ENCODE data around the gene OR5M3. TPM values are rescaled to one million over a fixed set of nuclear protein-coding genes. Genes with fewer than 3 reads are reported as not detected.

Gene OR5M3
- total RNA-seq: not detected in 2 replicates

DNA sequence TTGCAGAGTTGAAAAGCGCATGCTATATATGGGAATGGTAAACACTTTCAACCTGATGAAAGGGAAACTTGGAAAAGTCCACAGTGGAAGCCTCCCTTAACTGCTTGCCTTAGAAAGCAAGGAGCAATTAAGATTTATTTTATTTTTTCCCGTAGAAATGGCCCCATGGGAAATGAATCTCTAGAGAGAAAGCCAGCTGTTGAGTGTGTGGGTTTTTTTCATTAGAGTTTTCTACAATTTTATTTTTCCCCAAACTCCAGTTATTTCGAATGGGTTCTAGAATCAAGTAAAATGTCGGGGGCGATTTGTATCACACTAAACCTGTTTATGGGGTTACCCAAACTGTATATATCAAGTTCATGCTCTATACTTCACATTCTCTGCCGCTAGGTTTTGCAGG is at the start of gene OR5M3:
OR5M3 (minus strand) TSS at position 101 of the 400 bp plus-strand sequence. CDS start 2,855 bp downstream, outside the sequence.

DNA sequence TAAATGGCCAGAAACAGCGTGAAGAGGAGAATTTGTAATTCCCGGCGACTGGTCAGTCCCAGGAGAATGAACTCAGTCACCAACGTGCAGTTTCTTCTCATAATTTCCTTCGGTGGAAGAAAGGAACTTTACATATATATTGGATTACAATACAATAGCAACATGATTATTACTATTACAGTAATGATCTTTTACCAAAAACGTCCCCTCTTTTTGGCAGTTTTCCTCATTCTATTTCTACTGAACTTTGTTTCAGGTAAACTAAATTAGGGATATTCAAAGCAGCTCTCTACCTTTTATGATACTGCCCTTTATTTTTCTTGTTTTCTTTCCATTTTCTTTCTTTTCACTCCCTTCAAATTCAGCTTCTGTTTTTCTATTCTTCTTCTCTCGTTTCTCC is 18.1 kb upstream of the OR5M3 start, which contains the start of gene OR5M8:
OR5M8 (minus strand) TSS at position 101 of the 400 bp plus-strand sequence; CDS start at position 101, 0 bp downstream.

Other genes with a start within 250 kb of the OR5M3 start
- gene OR5T2, start 239.1 kb downstream of the OR5M3 start, total RNA-seq: not detected in 2 replicates
- gene OR5T3, start 221.1 kb downstream of the OR5M3 start, total RNA-seq: not detected in 2 replicates
- gene OR5T1, start 199.2 kb downstream of the OR5M3 start, total RNA-seq: not detected in 2 replicates
- gene OR8H1, start 181.1 kb downstream of the OR5M3 start, total RNA-seq: not detected in 2 replicates
- not detected in 2 replicates for gene OR8K3, start 158.2 kb downstream of the OR5M3 start, total RNA-seq
- not detected in 2 replicates for gene OR8K1, start 127.3 kb downstream of the OR5M3 start, total RNA-seq
- gene OR8J1, start 119.1 kb downstream of the OR5M3 start, total RNA-seq: not detected in 2 replicates
- gene OR8U1, start 97.7 kb downstream of the OR5M3 start, total RNA-seq: not detected in 2 replicates
- not detected in 2 replicates for gene OR5AL1, start 60.7 kb downstream of the OR5M3 start, total RNA-seq
- not detected in 2 replicates for gene OR5M8, start 18.0 kb upstream of the OR5M3 start, total RNA-seq
- not detected in 2 replicates for gene OR5M11, start 69.9 kb upstream of the OR5M3 start, total RNA-seq
- not detected in 2 replicates for gene OR5M10, start 104.4 kb upstream of the OR5M3 start, total RNA-seq
- not detected in 2 replicates for gene OR5M1, start 141.5 kb upstream of the OR5M3 start, total RNA-seq
- not detected in 2 replicates for gene OR5AP2, start 169.1 kb upstream of the OR5M3 start, total RNA-seq
- not detected in 2 replicates for gene OR5AR1, start 190.3 kb upstream of the OR5M3 start, total RNA-seq
- gene OR9G1, start 225.7 kb upstream of the OR5M3 start, total RNA-seq: not detected in 2 replicates